ENCODE measurements around the gene TBX1.
A peak's percentile ranks its signal among the peaks of the same experiment; 100 is the strongest.
"Not testable (repeated sequence)": the region's sequence is repeated elsewhere in the genome, so short reads cannot be mapped to it uniquely, and the experiment has no call there.

TBX1 gene

GRCh38 chr22:19765477-19766239 lies 5.1 kb downstream of the TBX1 start:
- DNase-seq, result no peak

GRCh38 chr22:19766240-19766510 lies 5.6 kb downstream of the TBX1 start:
- DNase-seq, result no peak

- DNase-seq, result peak; percentile 16
These were observed 6.2 kb downstream of the TBX1 start for GRCh38 chr22:19766511-19767426.

- DNase-seq, result no peak
These were observed 7.1 kb downstream of the TBX1 start for GRCh38 chr22:19767427-19768341.

- no peak for DNase-seq
These were observed 8.8 kb downstream of the TBX1 start for GRCh38 chr22:19769393-19769715.

GRCh38 chr22:19770349-19771220 lies 10.0 kb downstream of the TBX1 start:
- DNase-seq, result no peak

- no peak for DNase-seq
These were observed 11.8 kb downstream of the TBX1 start for GRCh38 chr22:19772422-19772672.

- no peak for DNase-seq
These were observed 12.3 kb downstream of the TBX1 start for GRCh38 chr22:19772673-19773469.

GRCh38 chr22:19773470-19774040 lies 13.0 kb downstream of the TBX1 start:
- DNase-seq, result no peak

- no peak for DNase-seq
These were observed 14.1 kb downstream of the TBX1 start for GRCh38 chr22:19774628-19775027.

- no peak for DNase-seq
These were observed 15.1 kb downstream of the TBX1 start for GRCh38 chr22:19775496-19776325.

- DNase-seq, result no peak
These were observed 16.0 kb downstream of the TBX1 start for GRCh38 chr22:19776433-19777031.

- DNase-seq, result not testable (repeated sequence)
These were observed 16.6 kb downstream of the TBX1 start for GRCh38 chr22:19777192-19777591.

- DNase-seq, result no peak
These were observed 18.4 kb downstream of the TBX1 start for GRCh38 chr22:19779011-19779421.

- DNase-seq, result no peak
These were observed 19.2 kb downstream of the TBX1 start for GRCh38 chr22:19779685-19780268.

- no peak for DNase-seq
These were observed 22.0 kb downstream of the TBX1 start for GRCh38 chr22:19782533-19782932.

GRCh38 chr22:19783586-19784383 lies 23.2 kb downstream of the TBX1 start:
- no peak for DNase-seq

- DNase-seq, result no peak
These were observed 24.0 kb downstream of the TBX1 start for GRCh38 chr22:19784384-19785175.
